ENCODE results near the gene RNU6-9.
A peak's percentile ranks its signal among the peaks of the same experiment; 100 is the strongest.

The RNU6-9 gene

GRCh38 chr19:917323-918151 lies 24.3 kb downstream of the RNU6-9 start, which contains the start of gene KISS1R:
KISS1R (plus strand) TSS chr19:917333; CDS start chr19:917503, 170 bp downstream.
- no peak for DNase-seq (ENCODE audit: low read depth in 2 of 2, low spot score in 1 of 2)

- DNase-seq (ENCODE audit: low read depth in 2 of 2, low spot score in 1 of 2), result no peak
Observed at GRCh38 chr19:918152-918437, 24.8 kb downstream of the RNU6-9 start.

- DNase-seq (ENCODE audit: low read depth in 2 of 2, low spot score in 1 of 2), result no peak
Observed at GRCh38 chr19:918481-919198, 25.4 kb downstream of the RNU6-9 start.

- DNase-seq (ENCODE audit: low read depth in 2 of 2, low spot score in 1 of 2), result no peak
Observed at GRCh38 chr19:919199-920050, 26.1 kb downstream of the RNU6-9 start.

GRCh38 chr19:920051-920864 lies 27.0 kb downstream of the RNU6-9 start:
- DNase-seq (ENCODE audit: low read depth in 2 of 2, low spot score in 1 of 2), result peak in 1 of 2 donors; percentile 47

- no peak for DNase-seq (ENCODE audit: low read depth in 2 of 2, low spot score in 1 of 2)
Observed at GRCh38 chr19:924553-925086, 31.3 kb downstream of the RNU6-9 start.

- peak in 1 of 2 donors; percentile 49 for DNase-seq (ENCODE audit: low read depth in 2 of 2, low spot score in 1 of 2)
Observed at GRCh38 chr19:925087-925525, 31.8 kb downstream of the RNU6-9 start.

- peak in 1 of 2 donors; percentile 55 for DNase-seq (ENCODE audit: low read depth in 2 of 2, low spot score in 1 of 2)
Observed at GRCh38 chr19:925526-926322, 32.4 kb downstream of the RNU6-9 start, which contains the start of gene ARID3A. ARID3A (plus strand) TSS chr19:926035; CDS start chr19:929529, 3,494 bp downstream.

- no peak for DNase-seq (ENCODE audit: low read depth in 2 of 2, low spot score in 1 of 2)
Observed at GRCh38 chr19:926323-926588, 33.0 kb downstream of the RNU6-9 start.

- DNase-seq (ENCODE audit: low read depth in 2 of 2, low spot score in 1 of 2), result no peak
Observed at GRCh38 chr19:926589-927350, 33.5 kb downstream of the RNU6-9 start.

- no peak for DNase-seq (ENCODE audit: low read depth in 2 of 2, low spot score in 1 of 2)
Observed at GRCh38 chr19:927351-927779, 34.1 kb downstream of the RNU6-9 start.

- DNase-seq (ENCODE audit: low read depth in 2 of 2, low spot score in 1 of 2), result no peak
Observed at GRCh38 chr19:927780-928401, 34.6 kb downstream of the RNU6-9 start.

- DNase-seq (ENCODE audit: low read depth in 2 of 2, low spot score in 1 of 2), result no peak
Observed at GRCh38 chr19:928471-929202, 35.4 kb downstream of the RNU6-9 start.

- no peak for DNase-seq (ENCODE audit: low read depth in 2 of 2, low spot score in 1 of 2)
Observed at GRCh38 chr19:929203-929890, 36.1 kb downstream of the RNU6-9 start.

GRCh38 chr19:929891-930258 lies 36.6 kb downstream of the RNU6-9 start:
- no peak for DNase-seq (ENCODE audit: low read depth in 2 of 2, low spot score in 1 of 2)

- DNase-seq (ENCODE audit: low read depth in 2 of 2, low spot score in 1 of 2), result no peak
Observed at GRCh38 chr19:931860-932647, 38.8 kb downstream of the RNU6-9 start.

Data from stimulated activated CD8-positive, alpha-beta memory T cell treated with anti-CD3 and anti-CD28 coated beads, Interleukin-4, amount 100 ng/mL, for 1 hour (primary cell).